ENCODE results near the gene CACNG6.

Gene CACNG6

DNA sequence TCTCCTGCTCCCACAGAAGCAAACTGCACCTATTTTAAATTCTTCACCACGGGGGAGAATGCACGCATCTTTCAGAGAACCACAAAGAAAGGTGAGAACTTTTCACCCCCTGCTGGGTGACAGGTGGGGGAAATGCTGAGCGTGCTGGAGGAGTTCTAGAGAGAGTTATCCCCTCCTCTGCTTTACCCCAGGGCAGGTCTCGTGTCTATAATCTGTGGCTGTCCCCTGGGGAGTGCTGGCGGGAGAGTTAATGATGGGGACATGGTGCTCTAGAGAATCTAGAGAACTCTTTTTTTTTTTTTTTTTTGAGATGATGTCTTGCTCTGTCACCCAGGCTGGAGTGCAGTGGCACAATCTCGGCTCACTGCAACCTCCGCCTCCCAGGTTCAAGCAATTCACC, 6.8 kb downstream of the CACNG6 start:
- no peak overlapping the region for H3K4me3 ChIP-seq (replicated peaks; ENCODE audit: low read depth, low read length)
- TF ChIP-seq, protein P1, sequence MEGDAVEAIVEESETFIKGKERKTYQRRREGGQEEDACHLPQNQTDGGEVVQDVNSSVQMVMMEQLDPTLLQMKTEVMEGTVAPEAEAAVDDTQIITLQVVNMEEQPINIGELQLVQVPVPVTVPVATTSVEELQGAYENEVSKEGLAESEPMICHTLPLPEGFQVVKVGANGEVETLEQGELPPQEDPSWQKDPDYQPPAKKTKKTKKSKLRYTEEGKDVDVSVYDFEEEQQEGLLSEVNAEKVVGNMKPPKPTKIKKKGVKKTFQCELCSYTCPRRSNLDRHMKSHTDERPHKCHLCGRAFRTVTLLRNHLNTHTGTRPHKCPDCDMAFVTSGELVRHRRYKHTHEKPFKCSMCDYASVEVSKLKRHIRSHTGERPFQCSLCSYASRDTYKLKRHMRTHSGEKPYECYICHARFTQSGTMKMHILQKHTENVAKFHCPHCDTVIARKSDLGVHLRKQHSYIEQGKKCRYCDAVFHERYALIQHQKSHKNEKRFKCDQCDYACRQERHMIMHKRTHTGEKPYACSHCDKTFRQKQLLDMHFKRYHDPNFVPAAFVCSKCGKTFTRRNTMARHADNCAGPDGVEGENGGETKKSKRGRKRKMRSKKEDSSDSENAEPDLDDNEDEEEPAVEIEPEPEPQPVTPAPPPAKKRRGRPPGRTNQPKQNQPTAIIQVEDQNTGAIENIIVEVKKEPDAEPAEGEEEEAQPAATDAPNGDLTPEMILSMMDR (IDR thresholded peaks at IDR 0.05; ENCODE audit: low read depth, low read length, missing control alignments) = no peak
- no peak for DNase-seq (ENCODE audit: extremely low read depth, low read depth)

DNA sequence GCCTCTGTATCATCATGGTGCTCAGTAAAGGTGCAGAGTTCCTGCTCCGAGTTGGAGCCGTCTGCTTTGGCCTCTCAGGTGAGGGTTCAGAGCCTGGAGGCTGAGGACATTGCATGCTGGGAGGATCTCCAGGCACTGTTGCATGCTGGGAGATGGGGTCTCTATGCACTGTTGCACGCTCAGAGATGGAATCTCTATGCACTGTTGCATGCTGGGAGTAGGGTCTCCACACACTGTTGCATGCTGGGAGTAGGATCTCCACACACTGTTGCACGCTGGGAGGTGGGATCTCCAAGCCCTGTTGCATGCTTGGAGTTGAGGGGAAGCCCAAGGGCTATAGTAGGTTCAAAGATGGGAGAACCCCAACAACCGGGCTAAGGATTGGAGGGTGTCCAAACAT, 8.3 kb downstream of the CACNG6 start:
- TF ChIP-seq, protein P1 (IDR thresholded peaks at IDR 0.05; ENCODE audit: low read depth, low read length, missing control alignments) = no peak
- no peak overlapping the region for H3K4me3 ChIP-seq (replicated peaks; ENCODE audit: low read depth, low read length)
- no peak for DNase-seq (ENCODE audit: extremely low read depth, low read depth)

DNA sequence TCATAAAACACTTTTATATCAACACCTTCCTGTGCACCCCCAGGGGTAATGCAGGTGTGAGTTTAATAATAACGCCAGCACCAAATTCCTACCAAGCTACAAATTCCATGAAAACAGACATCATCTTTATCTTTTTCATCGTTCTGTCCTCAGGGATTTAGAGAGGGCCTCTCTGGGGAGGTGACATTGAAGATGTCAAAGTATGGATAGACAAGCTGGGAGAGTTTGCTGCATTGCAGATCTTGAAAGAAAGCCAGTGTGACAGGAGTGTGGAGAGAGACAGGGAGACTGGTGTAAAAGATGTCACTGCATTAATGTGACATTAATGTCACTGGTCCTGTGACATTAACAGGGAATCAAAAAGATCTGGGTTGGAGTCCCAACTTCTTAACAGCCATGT, 10.1 kb downstream of the CACNG6 start:
- TF ChIP-seq, protein P1 (IDR thresholded peaks at IDR 0.05; ENCODE audit: low read depth, low read length, missing control alignments) = no peak
- no peak overlapping the region for H3K4me3 ChIP-seq (replicated peaks; ENCODE audit: low read depth, low read length)
- DNase-seq (ENCODE audit: extremely low read depth, low read depth) = no peak

DNA sequence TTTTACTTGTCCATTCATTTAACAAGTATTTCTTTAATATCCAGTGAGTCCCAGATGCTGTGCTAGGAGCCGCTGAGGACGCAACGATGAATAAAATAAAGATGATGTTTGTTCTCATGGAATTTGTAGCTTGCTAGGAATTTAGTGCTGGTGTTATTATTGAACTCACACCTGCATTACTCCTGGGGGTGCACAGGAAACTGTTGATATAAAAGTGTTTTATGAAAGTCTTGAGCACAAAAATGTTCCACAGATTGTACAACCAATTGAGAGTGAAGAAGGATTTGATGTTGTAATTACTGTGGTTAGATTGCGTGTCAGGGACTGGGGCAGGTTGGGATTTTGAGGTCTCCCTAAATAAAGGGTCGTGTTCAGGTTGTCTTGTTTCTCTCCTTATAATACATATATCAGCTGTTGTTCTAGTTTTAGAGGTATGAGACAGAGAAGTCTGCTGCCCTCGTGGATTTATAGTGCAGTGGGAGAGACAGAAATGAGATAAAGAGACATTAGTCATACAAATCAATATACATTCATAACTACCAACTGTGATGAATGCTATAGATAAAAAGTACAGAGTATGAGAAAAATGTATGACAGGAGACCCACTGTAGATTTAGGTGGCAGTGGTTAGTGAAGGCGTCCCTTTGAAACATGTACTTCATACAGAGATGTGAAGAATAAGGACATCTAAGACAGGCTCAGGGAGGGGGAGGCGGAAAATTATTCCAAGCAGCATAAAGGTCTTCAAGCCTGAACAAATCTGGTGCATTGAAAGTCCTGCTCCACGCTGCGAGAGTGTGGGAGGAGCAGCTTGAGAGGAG, 11.3 kb downstream of the CACNG6 start:
- no peak for DNase-seq (ENCODE audit: extremely low read depth, low read depth)
- TF ChIP-seq, protein P1 (IDR thresholded peaks at IDR 0.05; ENCODE audit: low read depth, low read length, missing control alignments) = no peak
- no peak overlapping the region for H3K4me3 ChIP-seq (replicated peaks; ENCODE audit: low read depth, low read length)

DNA sequence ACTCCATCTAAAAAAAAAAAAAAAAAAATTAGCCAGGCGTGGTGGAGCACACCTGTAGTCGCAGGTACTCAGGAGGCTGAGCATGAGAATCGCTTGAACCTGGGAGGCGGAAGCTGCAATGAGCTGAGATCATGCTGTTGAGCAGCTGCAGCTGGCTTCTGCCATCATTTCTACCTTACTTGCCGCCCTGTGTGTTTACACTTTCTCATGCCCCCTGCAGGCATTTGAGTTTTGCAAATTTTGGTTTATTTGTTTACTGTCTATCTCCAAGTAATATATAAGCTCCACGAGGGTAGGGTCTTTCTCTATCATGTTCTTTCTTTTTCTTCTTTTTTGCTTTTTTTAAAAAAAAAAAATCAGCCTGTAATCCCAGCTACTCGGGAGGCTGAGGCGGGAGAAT, 18.0 kb downstream of the CACNG6 start:
- TF ChIP-seq, protein P1 (IDR thresholded peaks at IDR 0.05; ENCODE audit: low read depth, low read length, missing control alignments) = no peak
- H3K4me3 ChIP-seq (replicated peaks; ENCODE audit: low read depth, low read length) = no peak overlapping the region
- no peak for DNase-seq (ENCODE audit: extremely low read depth, low read depth)

DNA sequence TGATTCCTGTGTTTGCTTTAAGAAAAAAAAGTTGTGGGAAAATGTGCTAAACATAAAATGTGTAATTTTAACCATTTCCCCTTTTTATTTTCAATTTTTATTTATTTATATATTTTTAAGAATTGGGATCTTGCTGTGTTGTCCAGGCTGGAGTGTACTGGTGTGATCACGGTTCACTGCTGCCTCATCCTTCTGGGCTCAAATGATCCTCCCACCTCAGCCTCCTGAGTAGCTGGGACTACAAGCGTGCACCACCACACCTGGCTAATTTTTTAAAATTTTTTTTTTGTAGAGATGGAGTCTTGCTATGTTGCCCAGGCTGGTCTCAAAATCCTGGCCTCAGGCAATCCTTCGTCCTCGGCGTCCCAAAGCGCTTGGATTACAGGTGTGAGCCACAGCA, 19.0 kb downstream of the CACNG6 start:
- TF ChIP-seq, protein P1 (IDR thresholded peaks at IDR 0.05; ENCODE audit: low read depth, low read length, missing control alignments) = no peak
- H3K4me3 ChIP-seq (replicated peaks; ENCODE audit: low read depth, low read length) = no peak overlapping the region
- DNase-seq (ENCODE audit: extremely low read depth, low read depth) = no peak

Data from HFF-Myc (cell line).